ENCODE results near the gene PTOV1.

GRCh38 chr19:49888510-49888824 is 37.5 kb downstream of the PTOV1 start:
- no peak for TF ChIP-seq KDM1A (IDR thresholded peaks at IDR 0.05; ENCODE audit: borderline replicate concordance)
- TF ChIP-seq GABPA (IDR thresholded peaks at IDR 0.05; ENCODE audit: low read depth) = no peak
- TF ChIP-seq ZNF687 (IDR thresholded peaks at IDR 0.05) = 0 out of 2 replicates have a peak, but pooled peaks have one; percentile 27
- TF ChIP-seq CTCF (IDR thresholded peaks at IDR 0.05 in 2 of 3, conservative IDR thresholded peaks at IDR 0.05 in 1 of 3; ENCODE audit: control insufficient read depth in 2 of 3, extremely low read depth in 1 of 3, insufficient read depth in 1 of 3, low read depth in 3 of 3, low read length in 3 of 3) = no peak
- TF ChIP-seq POLR2AphosphoS5 (IDR thresholded peaks at IDR 0.05; ENCODE audit: low read length) = no peak
- no peak for TF ChIP-seq SP1 (IDR thresholded peaks at IDR 0.05; ENCODE audit: low read depth, low read length)
- TF ChIP-seq ATF3 (IDR thresholded peaks at IDR 0.05; ENCODE audit: borderline replicate concordance, extremely low read depth, low read depth, low read length) = no peak
- no peak for TF ChIP-seq MYC (IDR thresholded peaks at IDR 0.05; ENCODE audit: insufficient read depth, insufficient read length, insufficient replicate concordance, low read length, severe bottlenecking)

All from GM12878 (cell line).